DMS153 treated with DMSO at 0.1 percent for 48 hours (cell line): ENCODE measurements around the gene SETD1B.
"Not testable (repeated sequence)": the region's sequence is repeated elsewhere in the genome, so short reads cannot be mapped to it uniquely, and the experiment has no call there.

Experiments
- DNase-seq: peaks from one replicate; lab custom pipeline; 2025; ENCODE audit not compliant: unreplicated experiment; lab: John Stamatoyannopoulos, UW

SETD1B gene

DNA sequence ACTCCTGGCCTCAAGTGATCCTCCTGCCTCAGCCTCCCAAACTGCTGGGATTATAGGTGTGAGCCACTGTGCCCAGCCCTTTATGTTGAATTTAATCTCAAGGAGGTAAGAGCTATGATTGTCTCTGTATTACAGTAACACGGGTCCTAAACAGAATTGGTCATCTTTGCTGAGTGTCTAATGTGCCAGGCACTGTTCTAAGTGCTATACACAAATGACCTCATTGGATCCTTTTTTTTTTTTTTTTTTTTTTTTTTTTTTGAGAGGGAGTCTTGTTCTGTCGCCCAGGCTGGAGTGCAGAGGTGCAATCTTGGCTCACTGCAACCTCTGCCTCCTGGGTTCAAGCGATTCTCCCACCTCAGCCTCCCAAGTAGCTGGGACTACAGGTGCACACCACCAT, 48.6 kb downstream of the SETD1B start:
- DNase-seq = not testable (repeated sequence)

DNA sequence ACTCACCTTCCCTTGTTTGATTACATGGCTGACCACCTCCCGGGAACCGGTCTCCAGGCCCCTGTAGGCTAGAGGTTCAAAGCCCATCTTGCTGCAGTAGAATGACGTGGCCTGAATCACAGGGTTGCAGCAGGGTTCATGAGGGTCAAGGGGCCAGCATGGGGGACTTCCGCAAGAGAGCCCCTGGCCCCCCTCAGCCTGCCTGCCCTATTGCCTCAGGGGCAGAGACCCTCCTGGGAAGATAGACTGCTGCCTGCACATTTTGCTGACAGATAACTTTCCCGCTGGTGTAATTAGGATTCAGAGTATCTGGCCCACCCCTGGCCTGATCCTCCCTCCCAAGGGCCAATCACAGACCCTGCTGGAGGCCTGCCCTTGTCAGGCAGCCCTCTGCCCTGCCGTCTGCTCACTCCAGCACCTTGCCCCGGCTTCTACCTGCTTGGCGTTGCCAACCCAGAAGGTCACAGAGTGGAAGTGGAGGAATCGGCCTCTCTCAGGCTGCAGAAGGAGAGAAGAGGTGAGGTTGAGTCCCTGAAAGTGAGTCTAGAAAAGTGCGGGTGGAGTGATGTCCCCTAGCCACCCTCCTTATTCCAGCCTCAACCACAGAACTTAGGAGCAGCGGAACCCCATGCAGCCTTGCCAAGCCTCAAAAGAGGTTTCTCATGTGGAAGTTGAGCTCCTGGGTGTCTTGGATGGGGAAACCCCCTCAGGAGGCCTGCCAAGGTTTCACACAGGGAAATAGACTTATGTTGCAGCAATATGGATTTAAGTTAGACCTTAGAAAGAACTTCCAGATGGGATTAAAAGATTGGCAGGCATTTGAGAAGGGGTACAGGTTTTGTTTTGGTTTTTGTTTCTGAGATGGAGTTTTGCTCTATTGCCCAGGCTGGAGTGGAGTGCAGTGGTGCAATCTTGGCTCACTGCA, 53.8 kb downstream of the SETD1B start:
- no peak for DNase-seq

DNA sequence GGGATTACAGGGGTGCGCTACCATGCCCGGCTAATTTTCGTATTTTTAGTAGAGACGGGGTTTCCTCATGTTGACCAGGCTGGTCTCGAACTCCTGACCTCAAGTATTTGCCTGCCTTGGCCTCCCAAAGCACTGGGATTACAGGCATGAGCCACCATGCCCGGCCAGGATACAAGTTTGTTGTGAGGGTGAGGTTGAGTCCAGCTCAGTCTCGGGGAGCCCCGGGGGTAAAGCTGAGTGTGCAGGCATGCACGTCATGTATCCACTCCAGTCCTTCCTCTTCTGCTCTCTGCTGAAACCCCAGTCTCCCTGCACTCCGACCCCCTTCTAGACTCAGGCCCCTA, 54.5 kb downstream of the SETD1B start:
- no peak for DNase-seq

DNA sequence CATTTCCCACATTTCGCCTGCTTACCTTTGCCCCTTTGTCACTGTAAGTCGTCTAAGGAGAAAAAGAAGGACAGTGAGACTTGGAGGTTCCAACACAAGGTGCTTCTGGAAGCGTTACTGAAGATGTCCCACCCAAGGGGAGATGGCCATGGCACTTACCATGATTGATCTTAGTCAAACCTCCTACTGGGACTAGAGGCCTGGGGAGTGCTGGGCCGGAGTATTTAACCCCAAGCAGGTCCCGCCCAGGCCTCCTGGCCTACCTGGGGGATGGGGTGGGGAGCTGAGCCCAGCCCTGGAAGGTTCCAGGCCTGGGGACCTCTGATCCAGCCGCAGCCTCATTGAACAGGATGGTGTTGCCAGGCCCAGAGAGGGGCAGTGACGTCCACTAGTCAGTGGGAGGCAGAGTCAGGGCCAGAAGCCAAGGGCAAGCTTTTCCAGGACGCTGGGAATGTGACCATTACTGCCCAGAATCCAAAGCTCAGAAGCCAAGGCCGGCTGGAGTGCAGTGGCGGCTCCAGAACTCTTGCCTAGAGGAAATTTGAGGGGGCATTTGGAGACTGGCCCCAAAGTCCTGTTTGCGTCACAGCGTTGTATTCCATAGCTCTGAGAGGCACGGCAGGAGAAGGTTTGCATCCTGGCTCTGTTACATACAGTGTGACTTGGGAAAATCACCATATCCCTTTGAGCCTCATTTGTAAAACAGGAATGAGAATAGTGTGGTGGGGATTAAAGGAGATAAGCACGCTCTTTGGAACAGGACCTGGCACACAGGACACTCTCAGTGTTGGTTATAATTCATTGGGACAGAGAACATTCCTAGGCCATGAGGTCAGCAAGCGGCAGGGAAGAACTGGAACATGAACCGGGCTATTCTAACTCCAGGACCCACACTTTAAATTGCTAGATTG, 55.1 kb downstream of the SETD1B start, which contains the start of gene HPD:
TSS of gene HPD (minus strand) at position 198 of the 911 bp plus-strand sequence. CDS start at position 162, 36 bp downstream.
- no peak for DNase-seq

DNA sequence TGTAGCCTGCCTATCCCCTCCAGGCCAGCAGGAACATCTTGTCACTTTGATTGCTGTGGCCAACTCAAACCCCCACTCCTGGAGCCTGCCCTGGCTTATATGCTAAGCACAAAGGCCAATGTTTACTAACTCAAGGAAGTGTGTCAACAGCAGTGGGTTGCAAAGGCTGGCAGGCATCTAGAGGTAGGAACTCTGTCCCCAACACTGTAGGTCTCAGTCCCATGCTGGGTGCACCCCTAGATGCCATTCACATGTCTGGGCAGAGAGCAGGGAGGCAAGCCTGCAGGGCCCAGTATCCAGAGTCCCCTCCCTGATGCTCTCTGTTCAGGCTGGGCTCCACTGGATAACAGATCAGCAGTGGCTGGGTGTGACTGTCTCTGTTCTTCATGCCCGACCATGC, 56.4 kb downstream of the SETD1B start:
- DNase-seq = no peak

DNA sequence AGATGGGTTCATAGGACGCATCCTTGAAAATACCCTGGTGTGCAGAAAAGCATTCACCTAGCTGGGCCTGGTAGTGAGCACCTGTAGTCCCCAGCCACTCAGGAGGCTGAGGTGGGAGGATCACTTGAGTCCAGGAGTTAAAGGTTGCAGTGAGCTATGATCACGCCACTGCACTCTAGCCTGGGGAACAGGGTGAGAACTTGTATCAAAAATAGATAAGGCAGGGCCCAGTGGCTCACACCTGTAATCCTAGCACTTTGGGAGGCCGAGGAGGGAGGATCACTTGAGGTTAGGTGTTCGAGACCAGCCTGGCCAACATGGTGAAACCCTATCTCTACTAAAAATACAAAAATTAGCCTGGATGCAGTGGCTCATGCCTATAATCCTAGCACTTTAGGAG, 56.9 kb downstream of the SETD1B start:
- not testable (repeated sequence) for DNase-seq

DNA sequence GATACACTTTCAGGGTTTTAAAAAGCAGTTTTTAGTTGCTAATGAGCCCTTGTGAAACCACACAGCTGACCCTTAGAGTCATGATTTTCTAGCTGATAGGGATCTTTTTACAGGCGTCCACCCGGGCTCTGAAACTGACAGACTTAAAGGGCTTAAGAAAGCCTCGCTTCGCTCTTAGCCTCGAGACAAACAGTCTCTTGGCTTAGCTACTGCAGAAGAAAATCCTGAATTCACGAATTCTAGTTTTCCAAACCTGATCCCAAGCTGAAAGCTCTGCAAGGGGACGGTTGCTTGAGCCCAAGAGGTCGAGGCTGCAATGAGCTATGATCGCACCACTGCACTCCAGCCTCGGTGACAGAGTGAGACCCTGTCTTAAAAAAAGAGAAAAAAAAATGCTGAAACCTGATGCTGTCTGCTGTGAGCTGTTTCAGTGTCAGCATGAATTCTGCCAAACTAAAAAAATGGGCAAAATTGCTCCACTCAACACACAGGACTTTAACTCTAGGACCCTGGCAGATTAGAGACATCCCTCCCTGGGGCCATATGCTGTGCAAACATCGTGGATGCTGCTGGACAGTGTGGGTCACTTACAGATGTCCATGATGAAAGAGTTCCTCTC, 57.9 kb downstream of the SETD1B start:
- DNase-seq = no peak

DNA sequence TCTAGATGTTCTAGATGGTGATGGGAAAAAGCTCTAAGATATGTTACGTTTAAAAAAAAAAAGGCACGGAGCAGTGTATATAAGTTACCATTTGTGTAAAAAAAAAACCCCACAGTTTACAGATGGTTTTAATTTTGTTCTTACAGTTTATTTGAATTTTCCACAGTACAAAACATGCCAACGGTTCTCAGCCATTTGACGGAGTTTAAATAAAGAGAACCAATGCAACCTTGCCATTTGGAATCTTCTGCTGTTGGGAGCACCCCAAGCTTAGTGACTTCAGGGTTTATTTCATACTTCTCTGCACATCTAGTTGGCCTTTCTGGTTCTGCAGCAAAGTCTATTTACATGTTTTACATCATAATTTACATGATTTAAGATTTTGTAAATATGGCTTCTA, 62.5 kb downstream of the SETD1B start:
- DNase-seq = no peak

DNA sequence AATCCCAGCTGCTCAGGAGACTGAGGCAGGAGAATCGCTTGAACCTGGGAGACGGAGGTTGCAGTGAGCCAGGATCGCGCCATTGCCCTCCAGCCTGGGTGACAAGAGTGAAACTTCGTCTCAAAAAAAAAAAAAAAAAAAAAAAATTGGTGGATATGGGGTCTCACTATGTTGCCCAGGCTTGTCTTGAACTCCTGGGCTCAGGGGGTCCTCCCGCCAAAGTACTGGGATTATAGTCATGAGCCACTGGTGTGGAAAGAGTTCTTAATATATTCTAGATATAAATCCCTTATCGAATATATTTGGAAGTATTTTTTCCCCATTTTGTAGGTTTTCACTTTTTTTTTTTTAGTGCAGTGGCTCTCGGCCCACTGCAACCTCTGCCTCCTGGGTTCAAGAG, 65.4 kb downstream of the SETD1B start:
- not testable (repeated sequence) for DNase-seq

DNA sequence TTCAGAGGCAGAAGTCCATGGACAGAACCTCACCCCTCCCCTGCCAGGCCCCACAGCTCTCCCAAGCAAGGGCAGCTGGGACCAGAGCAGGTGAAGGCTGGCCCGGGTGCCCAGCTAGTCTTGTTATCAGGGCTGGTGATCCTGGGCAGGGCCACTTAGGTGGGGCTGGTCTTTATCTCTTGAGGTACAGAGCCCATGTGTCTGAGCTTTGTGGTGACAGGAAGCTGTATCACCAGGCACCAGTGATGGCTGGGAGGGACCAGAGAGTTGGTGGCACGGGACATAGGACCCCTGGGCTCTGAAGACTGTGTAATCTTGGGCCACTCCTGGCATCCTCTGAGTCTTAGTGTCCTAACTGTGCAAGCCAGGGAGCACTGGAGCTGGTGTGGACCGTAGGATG, 67.7 kb downstream of the SETD1B start:
- no peak for DNase-seq

DNA sequence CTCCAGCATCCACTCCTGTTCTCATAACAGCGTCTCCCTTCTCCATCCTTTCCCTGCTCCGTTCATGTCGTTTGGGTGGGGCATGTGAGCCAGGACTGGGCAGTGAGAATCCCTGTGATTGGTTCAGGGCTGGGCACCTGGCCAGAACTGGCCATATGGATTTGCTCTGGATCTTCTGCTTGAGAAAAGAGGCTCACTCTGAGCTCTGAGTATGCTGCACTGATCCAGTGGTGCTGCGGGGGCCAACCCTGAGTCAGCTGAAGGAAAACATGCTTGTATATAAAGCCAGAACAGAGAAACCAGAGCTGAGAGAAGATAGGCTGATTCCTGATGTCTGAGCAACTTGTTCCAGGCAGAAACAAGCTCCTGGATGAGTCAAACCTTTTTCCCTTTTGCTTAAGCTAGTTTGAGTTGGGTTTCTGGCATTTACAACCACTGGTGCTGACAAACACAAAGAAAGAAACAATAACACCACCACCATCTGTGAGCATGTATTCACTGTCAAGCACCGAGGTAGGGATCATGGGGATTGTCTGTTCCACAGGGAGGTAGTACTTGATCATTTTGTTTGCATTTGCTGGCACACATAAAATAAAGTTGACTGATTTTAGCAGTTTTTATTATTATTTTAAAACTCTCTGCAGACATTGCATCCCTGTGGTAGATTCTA, 68.9 kb downstream of the SETD1B start:
- DNase-seq = no peak

DNA sequence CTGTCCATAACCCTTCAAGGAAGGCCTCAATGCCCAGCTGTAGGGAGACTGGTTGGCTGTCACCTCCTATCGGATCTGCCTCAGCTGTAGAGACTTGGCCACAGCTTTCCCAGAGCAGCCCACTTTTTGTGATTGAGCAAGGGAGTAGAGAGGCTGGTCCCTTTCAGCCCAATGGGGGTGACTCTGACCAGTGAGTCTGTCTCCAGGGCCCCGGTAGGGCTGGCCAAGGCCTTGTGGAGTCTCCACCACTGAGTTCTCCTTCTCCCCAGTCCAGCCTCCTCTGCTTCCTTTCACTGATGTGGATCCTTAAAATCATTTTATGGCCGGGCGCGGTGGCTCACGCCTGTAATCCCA, 69.4 kb downstream of the SETD1B start:
- DNase-seq = no peak

DNA sequence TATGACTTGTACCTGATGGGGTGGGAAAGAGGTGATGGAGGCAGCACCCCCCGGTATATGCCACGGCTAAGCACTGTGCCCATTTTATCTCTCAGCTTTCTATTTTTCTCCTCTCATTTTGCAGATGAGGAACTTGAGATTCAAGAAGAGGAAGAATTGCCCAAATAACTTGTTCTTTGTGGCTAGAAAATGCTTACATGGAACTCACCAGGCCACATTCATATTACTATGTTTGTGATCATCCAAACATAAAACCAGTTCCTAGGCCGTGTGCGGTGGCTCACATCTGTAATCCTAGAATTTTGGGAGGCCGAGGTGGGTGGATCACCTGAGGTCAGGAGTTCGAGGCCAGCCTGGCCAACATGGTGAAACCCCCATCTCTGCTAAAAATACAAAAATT, 70.3 kb downstream of the SETD1B start:
- no peak for DNase-seq

DNA sequence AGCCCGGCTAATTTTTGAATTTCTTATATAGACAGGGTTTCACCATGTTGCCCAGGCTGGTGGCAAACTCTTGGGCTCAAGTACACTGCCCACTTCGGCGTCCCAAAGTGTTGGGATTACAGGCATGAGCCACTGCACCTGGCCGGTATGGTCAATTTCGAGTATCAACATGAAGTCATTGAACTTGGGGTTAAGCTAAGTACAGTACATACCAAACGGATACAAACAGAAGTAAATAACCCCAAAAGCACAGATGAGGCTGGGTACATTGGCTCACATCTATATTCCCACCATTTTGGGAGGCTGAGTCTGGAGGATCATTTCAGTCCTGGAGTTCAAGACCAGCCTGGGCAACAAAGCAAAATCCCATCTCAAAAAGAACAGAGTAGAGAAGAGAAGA, 71.8 kb downstream of the SETD1B start:
- DNase-seq = no peak

DNA sequence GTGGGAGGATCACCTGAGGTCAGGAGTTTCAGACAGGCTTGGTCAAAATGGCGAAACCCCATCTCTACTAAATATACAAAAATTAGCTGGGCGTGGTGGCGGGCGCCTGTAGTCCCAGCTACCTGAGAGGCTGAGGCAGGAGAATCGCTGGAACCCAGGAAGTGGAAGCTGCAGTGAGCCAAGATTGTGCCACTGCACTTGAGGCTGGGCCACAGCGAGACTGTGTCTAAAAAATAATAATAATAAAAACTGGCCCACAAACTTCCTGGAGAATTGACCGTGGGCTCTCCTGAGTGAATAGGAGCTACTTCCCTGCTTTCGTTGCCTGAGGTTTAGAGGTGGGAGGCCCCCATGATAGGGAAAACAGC, 72.3 kb downstream of the SETD1B start:
- not testable (repeated sequence) for DNase-seq
